Panc1 (cell line): ENCODE measurements around the gene FLYWCH2. TPM values are rescaled to one million over a fixed set of nuclear protein-coding genes. Genes with fewer than 3 reads are reported as not detected.
"Not testable (repeated sequence)": the region's sequence is repeated elsewhere in the genome, so short reads cannot be mapped to it uniquely, and the experiment has no call there.

Source experiments
- ATAC-seq: fragments of 200-7000 bp; cut with Tn5 transposase; 2 replicates; pipeline ENCODE4 v1.9.1; 2020; ENCODE audit warnings: mild to moderate bottlenecking, moderate library complexity
- BruUV-seq: library from RNA; stranded (reverse); fragments of 400-500 nt; replicated peaks from 2 replicates; lab custom pipeline; 2021; lab: Mats Ljungman, UMichigan
- CTCF ChIA-PET: fragments of 300-600 bp; sonication (Branson Sonifier 250); formaldehyde crosslinking; loops from one replicate; lab custom pipeline; 2022; ENCODE audit warnings: antibody characterized with exemption; lab: Charles Lee
- POLR2A ChIA-PET: fragments of 300-600 bp; sonication (Branson Sonifier 250); formaldehyde crosslinking; loops from one replicate; lab custom pipeline; 2022; ENCODE audit warnings: antibody characterized with exemption; lab: Charles Lee
- DNase-seq: peaks from one replicate; pipeline ENCODE4 v3.0.0-alpha.2; 2010; ENCODE audit warnings: low read depth, low spot score
- H3K27ac ChIP-seq: 2 replicates; pipeline ENCODE4 v1.5.1; 2011; ENCODE audit warnings: mild to moderate bottlenecking, low read length, inconsistent platforms
- H3K27me3 ChIP-seq: fragments of 200-500 bp; sonication (Bioruptor generic); 2 replicates; pipeline ENCODE4 v1.6.0; 2014; ENCODE audit warnings: low read length, inconsistent platforms; ENCODE audit not compliant: control insufficient read depth, insufficient read depth
- H3K36me3 ChIP-seq: fragments of 200-500 bp; sonication (Bioruptor generic); 2 replicates; pipeline ENCODE4 v1.5.1; 2014; ENCODE audit warnings: inconsistent platforms, mild to moderate bottlenecking, low read length, moderate library complexity; ENCODE audit not compliant: control insufficient read depth, insufficient read depth
- H3K4me1 ChIP-seq: 2 replicates; pipeline ENCODE4 v1.5.1; 2011; ENCODE audit warnings: inconsistent platforms, mild to moderate bottlenecking, low read length, moderate library complexity; ENCODE audit not compliant: control insufficient read depth, insufficient read depth
- H3K4me3 ChIP-seq, 2 experiments: 2 replicates each; pipeline ENCODE4 v1.5.1; 2011 to 2012; ENCODE audit warnings: low read depth in 2 of 2, low read length in 2 of 2, mild to moderate bottlenecking in 2 of 2, inconsistent platforms in 1 of 2, moderate library complexity in 1 of 2
- H3K9me3 ChIP-seq: fragments of 200-500 bp; sonication (Bioruptor generic); 2 replicates; pipeline ENCODE4 v1.5.1; 2014; ENCODE audit warnings: low read depth, mild to moderate bottlenecking, inconsistent platforms, low read length, moderate library complexity; ENCODE audit not compliant: control insufficient read depth, insufficient read depth
- CTCF ChIP-seq: fragments of 450-650 bp; IDR thresholded peaks from 2 replicates; pipeline ENCODE4 v1.5.1; 2017; ENCODE audit warnings: mild to moderate bottlenecking
- POLR2AphosphoS5 ChIP-seq: IDR thresholded peaks from 2 replicates; pipeline ENCODE4 v1.6.1; 2012; ENCODE audit warnings: mild to moderate bottlenecking, low read depth, low read length, moderate library complexity
- SIN3A ChIP-seq: IDR thresholded peaks from 2 replicates; pipeline ENCODE4 v1.6.1; 2012; ENCODE audit warnings: low read depth, mild to moderate bottlenecking, low read length, moderate library complexity, borderline replicate concordance; ENCODE audit not compliant: insufficient read depth
- TCF7L2 ChIP-seq: IDR thresholded peaks from 2 replicates; pipeline ENCODE4 v1.6.1; 2011; ENCODE audit warnings: mild to moderate bottlenecking, low read depth, low read length, inconsistent platforms
- in situ Hi-C: cut with HindIII; loops from 2 replicates; pipeline ENCODE4 v1.10.0; 2016; ENCODE audit warnings: low sequenced_read_pairs, low pct_unique_long_range_greater_than_20kb
- intact Hi-C: fragments of 100-400 bp; cut with micrococcal nuclease; formaldehyde crosslinking; loops from one replicate; pipeline ENCODE4 v1.10.0; 2022; ENCODE audit not compliant: unreplicated experiment
- total RNA-seq: library from RNA; stranded (reverse); gene quantifications from one replicate; pipeline ENCODE4 v1.2.1, GENCODE V29; 2021; ENCODE audit not compliant: unreplicated experiment
- TF ChIP-seq, protein P1 (sequence below), 2 experiments: IDR thresholded peaks; 2 replicates each; pipeline ENCODE4 v1.6.1; 2011 to 2012; ENCODE audit warnings: low read depth in 2 of 2, control low read depth in 1 of 2, low read length in 1 of 2, mild to moderate bottlenecking in 1 of 2, moderate library complexity in 1 of 2; ENCODE audit not compliant: insufficient read depth in 1 of 2

Gene FLYWCH2
- total RNA-seq, 1 experiment from 2014 or later = 77.3 TPM

- POLR2A ChIA-PET = interaction anchor here (0.6 kb wide), 1 partner anchor 21 kb away, joined by 12 read pairs; no protein-coding TSS in a partner anchor
- CTCF ChIA-PET = no interaction called here
- no peak for ATAC-seq
- TF ChIP-seq SIN3A = no peak
- no peak for TF ChIP-seq CTCF
- TF ChIP-seq, protein P1, sequence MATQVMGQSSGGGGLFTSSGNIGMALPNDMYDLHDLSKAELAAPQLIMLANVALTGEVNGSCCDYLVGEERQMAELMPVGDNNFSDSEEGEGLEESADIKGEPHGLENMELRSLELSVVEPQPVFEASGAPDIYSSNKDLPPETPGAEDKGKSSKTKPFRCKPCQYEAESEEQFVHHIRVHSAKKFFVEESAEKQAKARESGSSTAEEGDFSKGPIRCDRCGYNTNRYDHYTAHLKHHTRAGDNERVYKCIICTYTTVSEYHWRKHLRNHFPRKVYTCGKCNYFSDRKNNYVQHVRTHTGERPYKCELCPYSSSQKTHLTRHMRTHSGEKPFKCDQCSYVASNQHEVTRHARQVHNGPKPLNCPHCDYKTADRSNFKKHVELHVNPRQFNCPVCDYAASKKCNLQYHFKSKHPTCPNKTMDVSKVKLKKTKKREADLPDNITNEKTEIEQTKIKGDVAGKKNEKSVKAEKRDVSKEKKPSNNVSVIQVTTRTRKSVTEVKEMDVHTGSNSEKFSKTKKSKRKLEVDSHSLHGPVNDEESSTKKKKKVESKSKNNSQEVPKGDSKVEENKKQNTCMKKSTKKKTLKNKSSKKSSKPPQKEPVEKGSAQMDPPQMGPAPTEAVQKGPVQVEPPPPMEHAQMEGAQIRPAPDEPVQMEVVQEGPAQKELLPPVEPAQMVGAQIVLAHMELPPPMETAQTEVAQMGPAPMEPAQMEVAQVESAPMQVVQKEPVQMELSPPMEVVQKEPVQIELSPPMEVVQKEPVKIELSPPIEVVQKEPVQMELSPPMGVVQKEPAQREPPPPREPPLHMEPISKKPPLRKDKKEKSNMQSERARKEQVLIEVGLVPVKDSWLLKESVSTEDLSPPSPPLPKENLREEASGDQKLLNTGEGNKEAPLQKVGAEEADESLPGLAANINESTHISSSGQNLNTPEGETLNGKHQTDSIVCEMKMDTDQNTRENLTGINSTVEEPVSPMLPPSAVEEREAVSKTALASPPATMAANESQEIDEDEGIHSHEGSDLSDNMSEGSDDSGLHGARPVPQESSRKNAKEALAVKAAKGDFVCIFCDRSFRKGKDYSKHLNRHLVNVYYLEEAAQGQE (IDR thresholded peaks at IDR 0.05; ENCODE audit: insufficient read depth in 1 of 2, low read depth in 2 of 2, low read length in 1 of 2) = no peak
- no peak for TF ChIP-seq POLR2AphosphoS5
- TF ChIP-seq TCF7L2 = no peak
- no peak for DNase-seq
- Histone ChIP-seq H3K36me3 (no peaks in the 10 kb centered on the region), H3K4me3 (no peak overlapping the region), H3K4me1 (no peaks in the 10 kb centered on the region), H3K9me3 (no peaks in the 10 kb centered on the region), H3K27ac (no peak overlapping the region), H3K27me3 (no peaks in the 10 kb centered on the region)
- intact Hi-C loops = no loop called here
- in situ Hi-C loops = no loop called here
- BruUV-seq = no TSS peak
Measured at GRCh38 chr16:2942045-2942444, 59.0 kb downstream of the FLYWCH2 start.

DNA sequence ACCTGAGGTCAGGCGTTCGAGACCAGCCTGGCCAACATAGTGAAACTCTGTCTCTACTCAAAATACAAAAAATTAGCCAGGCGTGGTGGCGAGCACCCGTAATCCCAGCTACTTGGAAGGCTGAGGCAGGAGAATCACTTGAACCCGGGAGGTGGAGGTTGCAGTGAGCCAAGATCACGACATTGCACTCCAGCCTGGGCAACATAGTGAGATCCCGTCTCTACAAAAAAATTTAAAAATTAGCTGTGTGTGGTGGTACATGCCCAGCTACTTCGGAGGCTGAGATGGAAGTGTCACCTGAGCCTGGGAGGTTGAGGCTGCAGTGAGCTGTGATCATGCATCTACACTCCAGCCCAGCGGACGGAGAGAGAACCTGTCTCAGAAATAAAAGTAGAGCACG lies 60.7 kb downstream of the FLYWCH2 start:
- intact Hi-C loops, ATAC-seq, in situ Hi-C loops, H3K4me1 ChIP-seq, H3K27me3 ChIP-seq, DNase-seq, H3K9me3 ChIP-seq, H3K27ac ChIP-seq, H3K36me3 ChIP-seq, POLR2A ChIA-PET, CTCF ChIA-PET, BruUV-seq, H3K4me3 ChIP-seq: not testable (repeated sequence)

GRCh38 chr16:2946649-2947048 lies 63.6 kb downstream of the FLYWCH2 start:
- no peak for TF ChIP-seq POLR2AphosphoS5
- Histone ChIP-seq H3K9me3 (no peaks in the 10 kb centered on the region), H3K4me3 (no peak overlapping the region), H3K4me1 (no peaks in the 10 kb centered on the region), H3K27ac (no peak overlapping the region), H3K36me3 (no peaks in the 10 kb centered on the region), H3K27me3 (no peaks in the 10 kb centered on the region)
- ATAC-seq (no peak), DNase-seq (no peak)
- POLR2A ChIA-PET = no interaction called here
- TSS peak; percentile 60 for BruUV-seq
- intact Hi-C loops (no loop called here), in situ Hi-C loops (no loop called here)
- CTCF ChIA-PET = no interaction called here

Other genes starting within 250 kb of the FLYWCH2 start
- 61.1 TPM for gene KCTD5, start 200.7 kb upstream of the FLYWCH2 start, total RNA-seq
- gene PRSS27, start 163.0 kb upstream of the FLYWCH2 start, total RNA-seq = 3.3 TPM
- 617 TPM for gene SRRM2, start 130.6 kb upstream of the FLYWCH2 start, total RNA-seq
- gene ELOB, start 105.9 kb upstream of the FLYWCH2 start, total RNA-seq = 642 TPM
- gene PRSS33, start 95.7 kb upstream of the FLYWCH2 start, total RNA-seq = 0.59 TPM
- gene PRSS41, start 84.7 kb upstream of the FLYWCH2 start, total RNA-seq = not detected
- gene PRSS21, start 66.0 kb upstream of the FLYWCH2 start, total RNA-seq = not detected
- gene ZG16B, start 52.9 kb upstream of the FLYWCH2 start, total RNA-seq = 9.1 TPM
- 23.9 TPM for gene PRSS22, start 25.0 kb upstream of the FLYWCH2 start, total RNA-seq
- 67.9 TPM for gene FLYWCH1, start 28.7 kb downstream of the FLYWCH2 start, total RNA-seq
- 10.8 TPM for gene KREMEN2, start 81.1 kb downstream of the FLYWCH2 start, total RNA-seq
- 51.8 TPM for gene PAQR4, start 86.1 kb downstream of the FLYWCH2 start, total RNA-seq
- 105 TPM for gene PKMYT1, start 97.2 kb downstream of the FLYWCH2 start, total RNA-seq
- 1.6 TPM for gene CLDN9, start 129.7 kb downstream of the FLYWCH2 start, total RNA-seq
- 1.2 TPM for gene CLDN6, start 135.0 kb downstream of the FLYWCH2 start, total RNA-seq
- gene TNFRSF12A, start 137.2 kb downstream of the FLYWCH2 start, total RNA-seq = 156 TPM
- gene HCFC1R1, start 140.7 kb downstream of the FLYWCH2 start, total RNA-seq = 67.3 TPM
- gene THOC6, start 140.8 kb downstream of the FLYWCH2 start, total RNA-seq = 56.7 TPM
- 0.21 TPM for gene BICDL2, start 153.7 kb downstream of the FLYWCH2 start, total RNA-seq
- 0.67 TPM for gene MMP25, start 163.3 kb downstream of the FLYWCH2 start, total RNA-seq
- 17.1 TPM for gene IL32, start 182.4 kb downstream of the FLYWCH2 start, total RNA-seq
- gene ZSCAN10, start 216.1 kb downstream of the FLYWCH2 start, total RNA-seq = 0.21 TPM
- gene ZNF205, start 229.4 kb downstream of the FLYWCH2 start, total RNA-seq = 18.3 TPM